Astrocyte of the cerebellum (primary cell): ENCODE data around the gene YDJC.
"Not testable (repeated sequence)": the region's sequence is repeated elsewhere in the genome, so short reads cannot be mapped to it uniquely, and the experiment has no call there.

ENCODE experiments used
- DNase-seq: peaks from one replicate; pipeline ENCODE4 v3.0.0-alpha.2; 2011; ENCODE audit warnings: low read depth
- H3K4me3 ChIP-seq: 2 replicates; pipeline ENCODE4 v1.5.1; 2011; ENCODE audit warnings: mild to moderate bottlenecking, low read depth, low read length, moderate library complexity
- in situ Hi-C: cut with HindIII; loops from 2 replicates; pipeline ENCODE4 v1.10.0; 2017; ENCODE audit warnings: low sequenced_read_pairs
- TF ChIP-seq, protein P1 (sequence below): IDR thresholded peaks from 2 replicates; pipeline ENCODE4 v1.5.1; 2012; ENCODE audit warnings: low read length, low read depth, moderate library complexity, mild to moderate bottlenecking; ENCODE audit errors: missing control alignments

YDJC gene

DNA sequence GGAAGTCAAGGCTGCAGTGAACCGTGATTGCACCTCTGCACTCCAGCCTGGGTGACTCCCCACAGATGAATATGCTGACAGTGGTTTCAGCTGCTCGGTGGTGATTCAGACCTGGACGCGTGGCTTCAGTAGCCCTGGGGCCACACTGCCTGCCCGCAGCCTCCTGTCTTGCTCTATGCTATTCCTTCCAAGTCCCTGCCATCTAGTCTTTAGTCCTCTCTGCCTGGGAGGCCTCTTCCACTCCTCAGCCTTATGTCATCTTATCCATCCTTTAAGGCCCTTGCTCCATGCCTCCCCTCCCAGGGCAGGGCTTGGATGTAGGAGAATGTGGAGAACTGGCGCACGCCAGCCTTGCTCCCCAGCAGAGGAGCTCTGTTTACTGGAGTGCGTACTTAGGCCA, 23.0 kb downstream of the YDJC start:
- no peak overlapping the region for H3K4me3 ChIP-seq
- in situ Hi-C loops = no loop called here
- TF ChIP-seq, protein P1, sequence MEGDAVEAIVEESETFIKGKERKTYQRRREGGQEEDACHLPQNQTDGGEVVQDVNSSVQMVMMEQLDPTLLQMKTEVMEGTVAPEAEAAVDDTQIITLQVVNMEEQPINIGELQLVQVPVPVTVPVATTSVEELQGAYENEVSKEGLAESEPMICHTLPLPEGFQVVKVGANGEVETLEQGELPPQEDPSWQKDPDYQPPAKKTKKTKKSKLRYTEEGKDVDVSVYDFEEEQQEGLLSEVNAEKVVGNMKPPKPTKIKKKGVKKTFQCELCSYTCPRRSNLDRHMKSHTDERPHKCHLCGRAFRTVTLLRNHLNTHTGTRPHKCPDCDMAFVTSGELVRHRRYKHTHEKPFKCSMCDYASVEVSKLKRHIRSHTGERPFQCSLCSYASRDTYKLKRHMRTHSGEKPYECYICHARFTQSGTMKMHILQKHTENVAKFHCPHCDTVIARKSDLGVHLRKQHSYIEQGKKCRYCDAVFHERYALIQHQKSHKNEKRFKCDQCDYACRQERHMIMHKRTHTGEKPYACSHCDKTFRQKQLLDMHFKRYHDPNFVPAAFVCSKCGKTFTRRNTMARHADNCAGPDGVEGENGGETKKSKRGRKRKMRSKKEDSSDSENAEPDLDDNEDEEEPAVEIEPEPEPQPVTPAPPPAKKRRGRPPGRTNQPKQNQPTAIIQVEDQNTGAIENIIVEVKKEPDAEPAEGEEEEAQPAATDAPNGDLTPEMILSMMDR = no peak
- no peak for DNase-seq

DNA sequence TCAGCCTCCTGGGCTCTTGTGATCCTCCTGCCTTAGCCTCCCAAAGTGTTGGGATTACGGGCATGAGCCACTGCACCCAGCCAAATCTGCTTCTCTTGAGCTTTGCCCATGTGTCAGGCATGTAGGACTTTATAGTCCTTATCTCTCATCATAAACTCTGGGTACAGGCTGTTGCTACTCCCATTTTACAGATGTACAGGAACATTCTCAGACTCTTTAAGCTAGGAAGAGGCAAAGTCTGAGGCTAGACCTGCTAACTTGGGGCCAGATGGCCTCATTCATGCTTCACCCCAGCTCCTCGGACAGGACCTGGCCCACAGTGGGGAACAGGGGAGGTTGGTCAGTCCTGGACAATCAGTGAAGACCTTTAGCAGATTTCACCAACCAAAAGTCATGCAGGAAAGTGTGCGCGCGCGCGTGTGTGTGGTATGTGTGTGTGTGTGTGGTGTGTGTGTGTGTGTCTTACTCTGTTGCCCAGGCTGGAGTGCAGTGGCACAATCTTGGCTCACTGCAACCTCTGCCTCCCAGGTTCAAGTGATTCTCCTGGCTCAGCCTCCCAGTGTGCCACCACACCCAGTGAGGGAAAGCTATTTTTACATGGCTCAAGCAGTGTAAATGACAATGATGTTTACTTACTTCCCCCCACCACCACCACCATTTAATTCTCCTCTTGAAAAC, 23.8 kb downstream of the YDJC start:
- DNase-seq = no peak
- no peak overlapping the region for H3K4me3 ChIP-seq
- in situ Hi-C loops = no loop called here
- TF ChIP-seq, protein P1 = no peak

DNA sequence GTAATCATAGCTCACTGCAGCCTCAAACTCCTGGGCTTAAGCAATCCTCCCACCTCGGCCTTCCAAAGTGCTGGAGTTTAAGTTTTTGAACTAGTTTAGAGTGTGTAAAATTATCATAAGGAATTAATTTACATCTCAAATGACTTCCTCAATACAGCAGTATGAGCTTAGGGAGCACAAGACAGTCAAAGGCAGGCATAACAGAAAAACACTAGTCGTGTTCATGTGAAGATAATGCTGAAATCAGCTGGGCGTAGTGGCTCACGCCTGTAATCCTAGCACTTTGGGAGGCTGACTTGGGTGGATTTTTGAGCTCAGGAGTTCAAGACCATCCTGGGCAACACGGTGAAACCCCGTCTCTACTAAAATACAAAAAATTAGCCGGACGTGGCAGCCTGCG, 25.8 kb downstream of the YDJC start:
- no peak for DNase-seq
- TF ChIP-seq, protein P1 = no peak
- no peak overlapping the region for H3K4me3 ChIP-seq
- in situ Hi-C loops = no loop called here

DNA sequence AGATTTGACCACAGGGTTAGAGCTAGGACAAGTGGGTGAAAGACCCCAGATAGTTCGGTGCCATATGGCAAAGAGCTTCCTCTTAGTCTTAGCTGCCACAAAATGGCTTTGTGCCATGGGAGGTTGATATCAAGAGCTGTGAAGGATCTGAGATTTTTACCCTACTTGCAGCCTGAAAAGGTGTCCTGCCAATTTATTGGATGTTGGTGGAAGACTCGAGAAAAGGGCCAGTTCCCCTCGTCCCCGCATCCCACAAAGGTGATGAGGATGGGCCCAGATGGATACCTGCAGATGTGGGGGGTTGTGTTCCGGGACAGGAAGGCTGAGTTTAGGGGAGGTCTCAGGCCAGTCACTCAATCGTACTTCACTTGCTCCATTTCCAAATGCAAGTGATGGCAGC, 27.2 kb downstream of the YDJC start:
- DNase-seq = no peak
- TF ChIP-seq, protein P1 = no peak
- no peak overlapping the region for H3K4me3 ChIP-seq
- in situ Hi-C loops = no loop called here

DNA sequence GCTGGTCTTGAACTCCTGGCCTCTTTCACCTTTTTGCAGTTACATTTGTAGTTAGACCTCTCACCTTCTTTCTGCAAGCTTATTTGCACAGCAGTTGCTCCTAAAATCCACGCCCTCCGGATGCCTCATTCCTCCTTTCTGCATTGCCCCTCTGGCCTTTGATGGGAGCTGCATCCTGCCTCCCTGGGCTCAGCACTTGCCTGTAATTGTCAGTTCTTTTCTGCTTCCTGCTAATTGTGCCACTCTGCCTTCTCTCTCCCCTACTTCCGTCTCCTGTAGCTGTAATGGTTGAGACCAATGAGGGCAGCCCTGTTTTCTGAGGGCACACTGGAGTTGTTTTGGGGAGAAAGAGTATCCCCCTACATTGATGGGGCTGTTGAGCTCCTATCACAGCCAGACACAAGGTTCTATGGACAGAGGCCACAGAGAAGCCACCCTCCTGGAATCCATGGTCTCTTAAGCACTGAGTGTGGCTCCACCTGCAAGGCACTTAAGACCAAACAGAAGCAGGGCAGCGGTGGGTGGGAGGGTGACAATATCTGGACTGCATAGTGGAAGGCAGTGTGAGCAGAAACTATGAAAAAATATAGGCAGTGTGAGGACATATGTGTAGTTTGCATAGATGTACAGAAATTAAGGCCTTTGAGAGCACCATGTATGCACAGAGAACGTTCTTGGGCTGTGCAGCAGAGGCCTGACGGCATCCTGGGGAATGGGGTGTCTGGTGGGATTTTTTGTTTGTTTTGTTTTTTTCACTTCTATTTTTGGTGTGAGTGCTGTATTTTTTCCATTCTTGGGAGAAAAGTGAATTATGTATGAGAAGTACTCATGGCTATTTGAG, 30.5 kb downstream of the YDJC start:
- TF ChIP-seq, protein P1 = no peak
- in situ Hi-C loops = no loop called here
- no peak for DNase-seq
- H3K4me3 ChIP-seq = no peak overlapping the region

DNA sequence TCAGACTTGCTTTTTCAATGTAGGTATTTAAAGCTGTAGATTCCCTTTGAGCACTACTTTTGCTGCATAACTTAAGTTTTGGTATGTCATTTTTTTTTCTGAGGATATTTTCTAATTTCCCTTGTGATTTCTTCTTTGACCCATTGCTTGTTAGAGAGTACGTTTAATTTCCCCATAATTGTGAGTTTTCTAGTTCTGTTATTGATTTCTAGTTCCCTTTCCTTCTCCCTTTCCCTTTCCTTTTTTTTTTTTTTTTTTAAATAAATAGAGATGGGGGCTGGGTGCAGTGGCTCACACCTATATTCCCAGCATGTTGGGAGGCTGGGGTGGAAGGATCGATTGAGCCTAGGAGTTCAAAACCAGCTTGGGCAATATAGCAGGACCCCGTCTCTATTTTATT, 31.5 kb downstream of the YDJC start:
- DNase-seq = no peak
- H3K4me3 ChIP-seq = no peak overlapping the region
- in situ Hi-C loops = no loop called here
- TF ChIP-seq, protein P1 = no peak

DNA sequence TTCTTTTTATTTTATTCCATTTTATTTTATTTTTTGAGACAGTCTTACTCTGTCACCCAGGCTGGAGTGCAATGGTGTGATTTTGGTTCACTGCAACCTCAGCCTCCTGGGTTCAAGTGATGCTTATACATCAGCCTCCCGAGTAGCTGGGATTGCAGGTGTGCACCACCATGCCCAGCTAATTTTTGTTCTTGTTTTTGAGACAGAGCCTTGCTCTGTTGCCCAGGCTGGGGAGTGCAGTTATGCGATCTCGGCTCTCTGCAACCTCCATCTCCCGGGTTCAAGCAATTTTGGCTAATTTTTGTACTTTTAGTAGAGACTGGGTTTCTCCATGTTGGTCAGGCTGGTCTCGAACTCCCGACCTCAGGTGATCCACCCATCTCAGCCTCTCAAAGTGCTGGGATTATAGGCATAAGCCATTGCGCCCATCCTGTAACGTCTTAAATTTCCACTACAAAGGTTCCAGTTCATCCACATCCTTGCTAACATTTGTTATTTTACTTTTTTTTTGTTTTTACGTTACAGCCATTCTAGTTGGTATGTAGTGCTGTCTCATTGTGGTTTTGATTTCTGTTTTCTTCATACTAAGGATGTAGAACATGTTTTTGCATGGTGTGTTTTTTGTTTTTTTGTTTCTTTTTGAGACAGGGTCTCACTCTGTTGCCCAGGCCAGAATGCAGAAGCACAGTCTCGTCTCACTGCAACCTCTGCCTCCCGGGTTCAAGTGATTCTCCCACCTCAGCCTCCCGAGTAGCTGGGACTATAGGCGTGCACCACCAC, 33.3 kb downstream of the YDJC start:
- in situ Hi-C loops, H3K4me3 ChIP-seq, DNase-seq: not testable (repeated sequence)
